Endothelial cell of umbilical vein (primary cell): Measurements from ENCODE around the gene AMPH. TPM values are rescaled to one million over a fixed set of nuclear protein-coding genes. Genes with fewer than 3 reads are reported as not detected.

Experiments
- BruUV-seq: library from RNA; stranded (reverse); fragments of 400-500 nt; replicated peaks from 2 replicates; lab custom pipeline; 2021; lab: Mats Ljungman, UMichigan
- CTCF ChIA-PET: fragments of 300-600, 350-600 bp; sonication (Branson Sonifier 250); formaldehyde crosslinking; loops from one replicate; lab custom pipeline; 2021; ENCODE audit warnings: antibody characterized with exemption, inconsistent platforms; lab: Charles Lee
- POLR2A ChIA-PET: fragments of 300-600, 350-600 bp; sonication (Branson Sonifier 250); formaldehyde crosslinking; loops from one replicate; lab custom pipeline; 2021; ENCODE audit warnings: antibody characterized with exemption, inconsistent platforms; lab: Charles Lee
- DNase-seq: peaks from one replicate; pipeline ENCODE4 v3.0.0-alpha.2; 2011; ENCODE audit warnings: low read depth, low spot score
- FAIRE-seq: peaks from 2 replicates; lab custom pipeline; 2011; peaks lifted over from hg19 to GRCh38; lab: Jason Lieb, UNC
- H2AFZ ChIP-seq: 2 replicates; pipeline ENCODE4 v1.6.0; 2012; ENCODE audit warnings: low read depth, low read length, control low read depth, inconsistent platforms
- H3K27ac ChIP-seq: 2 replicates; pipeline ENCODE4 v1.5.1; 2011; ENCODE audit warnings: low read depth, mild to moderate bottlenecking, control low read depth, low read length, moderate library complexity; ENCODE audit not compliant: insufficient read depth
- H3K27me3 ChIP-seq, 2 experiments: 2 replicates each; pipeline versions ENCODE4 v1.6.0 to v1.6.1; 2011; ENCODE audit warnings: low read length in 2 of 2, mixed read lengths in 1 of 2; ENCODE audit not compliant: control insufficient read depth in 2 of 2, insufficient read depth in 2 of 2
- H3K36me3 ChIP-seq, 2 experiments: 2 replicates in 1 of 2; 3 replicates in 1 of 2; pipeline ENCODE4 v1.5.1; 2011; ENCODE audit warnings: low read length in 2 of 2, mild to moderate bottlenecking in 1 of 2, moderate library complexity in 1 of 2; ENCODE audit not compliant: control insufficient read depth in 2 of 2, insufficient read depth in 2 of 2; ENCODE audit errors: extremely low read depth in 1 of 2
- H3K4me1 ChIP-seq: 3 replicates; pipeline ENCODE4 v1.5.1; 2011; ENCODE audit warnings: mild to moderate bottlenecking, low read length; ENCODE audit not compliant: control insufficient read depth, insufficient read depth; ENCODE audit errors: extremely low read depth
- H3K4me2 ChIP-seq: 2 replicates; pipeline ENCODE4 v1.6.1; 2011; ENCODE audit warnings: low read length, control low read depth, mixed read lengths; ENCODE audit not compliant: insufficient read depth
- H3K4me3 ChIP-seq, 3 experiments: fragments of 200-600 bp in 1 of 3; sonication (generic), shearing (Covaris generic) in 1 of 3; replicated peaks in 1 of 3; 2 replicates each; pipeline ENCODE4 v1.5.1; 2011 to 2016; ENCODE audit warnings: control low read depth in 3 of 3, low read length in 3 of 3, mild to moderate bottlenecking in 2 of 3, inconsistent platforms in 1 of 3, low read depth in 1 of 3, moderate library complexity in 1 of 3; ENCODE audit not compliant: insufficient read depth in 1 of 3
- H3K79me2 ChIP-seq: 2 replicates; pipeline ENCODE4 v1.6.0; 2012; ENCODE audit warnings: low read length, inconsistent platforms; ENCODE audit not compliant: control insufficient read depth, insufficient read depth
- H3K9ac ChIP-seq: replicated peaks from 2 replicates; pipeline ENCODE3; 2011; ENCODE audit warnings: low read length, control low read depth; ENCODE audit not compliant: insufficient read depth; ENCODE audit errors: extremely low read depth
- H3K9me1 ChIP-seq: replicated peaks from 3 replicates; pipeline ENCODE4 v1.6.0; 2011; ENCODE audit warnings: mild to moderate bottlenecking, low read length; ENCODE audit not compliant: control insufficient read depth, insufficient read depth; ENCODE audit errors: extremely low read depth
- H3K9me3 ChIP-seq: replicated peaks from 2 replicates; pipeline ENCODE4 v1.5.1; 2012; ENCODE audit warnings: low read length, inconsistent platforms; ENCODE audit not compliant: control insufficient read depth, insufficient read depth
- H4K20me1 ChIP-seq: replicated peaks from 2 replicates; pipeline ENCODE3; 2011; ENCODE audit warnings: mild to moderate bottlenecking, low read length; ENCODE audit not compliant: control insufficient read depth, insufficient read depth; ENCODE audit errors: extremely low read depth
- EZH2 ChIP-seq: IDR thresholded peaks from 2 replicates; pipeline ENCODE4 v1.6.1; 2012; ENCODE audit warnings: borderline replicate concordance, low read depth, mild to moderate bottlenecking, moderate library complexity, low read length, inconsistent platforms; ENCODE audit not compliant: severe bottlenecking
- FOS ChIP-seq: IDR thresholded peaks from 2 replicates; pipeline ENCODE4 v1.6.1; 2011; ENCODE audit warnings: mild to moderate bottlenecking, low read length, moderate library complexity, borderline replicate concordance; ENCODE audit not compliant: insufficient read depth
- GATA2 ChIP-seq: IDR thresholded peaks from 2 replicates; pipeline ENCODE4 v1.7.0; 2011; ENCODE audit warnings: low read depth, mild to moderate bottlenecking, moderate library complexity, mixed read lengths, low read length; ENCODE audit not compliant: insufficient read length, insufficient read depth
- JUN ChIP-seq: IDR thresholded peaks from 2 replicates; pipeline ENCODE4 v1.6.1; 2011; ENCODE audit warnings: borderline replicate concordance, low read depth; ENCODE audit not compliant: insufficient read length, insufficient read depth
- MYC ChIP-seq: IDR thresholded peaks from one replicate; pipeline ENCODE4 v1.6.1; 2011; ENCODE audit warnings: mild to moderate bottlenecking, low read depth, low read length
- POLR2A ChIP-seq: IDR thresholded peaks from 2 replicates; pipeline ENCODE4 v1.6.1; 2012; ENCODE audit warnings: low read depth, mild to moderate bottlenecking, control low read depth, low read length
- POLR2AphosphoS5 ChIP-seq: IDR thresholded peaks from 2 replicates; pipeline ENCODE4 v1.6.1; 2012; ENCODE audit warnings: low read depth, mild to moderate bottlenecking, control low read depth, low read length, moderate library complexity; ENCODE audit not compliant: insufficient read depth
- dilution Hi-C: fragments of 300-500 bp; cut with MboI; formaldehyde crosslinking; loops from one replicate; pipeline ENCODE4 v1.15.0; 2019; ENCODE audit warnings: low sequenced_read_pairs; ENCODE audit not compliant: extremely low pct_ligation_motif_present
- intact Hi-C: fragments of 100-400 bp; cut with micrococcal nuclease; formaldehyde crosslinking; loops from one replicate; pipeline ENCODE4 v1.10.0; 2022
- polyA plus RNA-seq, 4 experiments: library from polyadenylated mRNA; depleted of rRNA in 3 of 4; stranded (reverse) in 3 of 4; unstranded in 1 of 4; fragments of >200 nt; gene quantifications; 2 replicates each; pipeline versions ENCODE4 v1.2.1 to v1.2.3, GENCODE V29; 2011 to 2012; ENCODE audit warnings: missing spikeins in 1 of 4
- total RNA-seq: library from RNA; stranded (reverse); gene quantifications from 2 replicates; pipeline ENCODE4 v1.2.3, GENCODE V29; 2021
- TF ChIP-seq, protein P1 (sequence below): IDR thresholded peaks from 2 replicates; pipeline ENCODE4 v1.6.1; 2011; ENCODE audit not compliant: insufficient read depth, insufficient read length
- TF ChIP-seq, protein P2 (sequence below), 2 donors: IDR thresholded peaks; 1 replicate in 1 of 2; 2 replicates in 1 of 2; pipeline ENCODE4 v1.5.1; 2011; ENCODE audit warnings: low read length in 2 of 2, mild to moderate bottlenecking in 2 of 2, moderate library complexity in 2 of 2, control low read depth in 1 of 2, inconsistent platforms in 1 of 2, low read depth in 1 of 2; ENCODE audit not compliant: insufficient read depth in 1 of 2; ENCODE audit errors: extremely low read depth in 1 of 2

The AMPH gene
- total and polyA plus RNA-seq, 2 donors (not counting 3 experiments of a cell fraction or from before 2014, with no cell fraction given) = 5.2 to 9.2 TPM

GRCh38 chr7:38367301-38367890 is 263.8 kb downstream of the AMPH start:
- H3K4me3 ChIP-seq = no peak overlapping the region
- intact Hi-C loops (no loop called here), dilution Hi-C loops (no loop called here)
- H3K4me1 ChIP-seq = peaks cover 4% of the 10 kb centered on the region
- H4K20me1 ChIP-seq = no peaks in the 10 kb centered on the region
- H3K9me1 ChIP-seq = no peaks in the 10 kb centered on the region
- POLR2A ChIA-PET = no interaction called here
- no peaks in the 10 kb centered on the region for H3K79me2 ChIP-seq
- DNase-seq (no peak), FAIRE-seq (no peak)
- H3K9ac ChIP-seq = no peak overlapping the region
- BruUV-seq = no TSS peak
- H3K27ac ChIP-seq = no peak overlapping the region
- no peaks in the 10 kb centered on the region for H3K9me3 ChIP-seq
- CTCF ChIA-PET = interaction anchor here (0.5 to 6.2 kb wide), 30 partner anchors 8 to 1100 kb away, joined by 3 to 111 read pairs (median 5); partner anchors contain the start of genes SFRP4, STARD3NL and VPS41
- no peaks in the 10 kb centered on the region for H3K27me3 ChIP-seq
- no peak overlapping the region for H3K4me2 ChIP-seq
- no peak overlapping the region for H2AFZ ChIP-seq
- H3K36me3 ChIP-seq = no peaks in the 10 kb centered on the region
- TF ChIP-seq JUN (no peak), POLR2AphosphoS5 (no peak), MYC (no peak), GATA2 (no peak), POLR2A (no peak), FOS (no peak), EZH2 (no peak)
- TF ChIP-seq, protein P1, sequence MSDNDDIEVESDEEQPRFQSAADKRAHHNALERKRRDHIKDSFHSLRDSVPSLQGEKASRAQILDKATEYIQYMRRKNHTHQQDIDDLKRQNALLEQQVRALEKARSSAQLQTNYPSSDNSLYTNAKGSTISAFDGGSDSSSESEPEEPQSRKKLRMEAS = no peak
- TF ChIP-seq, protein P2, sequence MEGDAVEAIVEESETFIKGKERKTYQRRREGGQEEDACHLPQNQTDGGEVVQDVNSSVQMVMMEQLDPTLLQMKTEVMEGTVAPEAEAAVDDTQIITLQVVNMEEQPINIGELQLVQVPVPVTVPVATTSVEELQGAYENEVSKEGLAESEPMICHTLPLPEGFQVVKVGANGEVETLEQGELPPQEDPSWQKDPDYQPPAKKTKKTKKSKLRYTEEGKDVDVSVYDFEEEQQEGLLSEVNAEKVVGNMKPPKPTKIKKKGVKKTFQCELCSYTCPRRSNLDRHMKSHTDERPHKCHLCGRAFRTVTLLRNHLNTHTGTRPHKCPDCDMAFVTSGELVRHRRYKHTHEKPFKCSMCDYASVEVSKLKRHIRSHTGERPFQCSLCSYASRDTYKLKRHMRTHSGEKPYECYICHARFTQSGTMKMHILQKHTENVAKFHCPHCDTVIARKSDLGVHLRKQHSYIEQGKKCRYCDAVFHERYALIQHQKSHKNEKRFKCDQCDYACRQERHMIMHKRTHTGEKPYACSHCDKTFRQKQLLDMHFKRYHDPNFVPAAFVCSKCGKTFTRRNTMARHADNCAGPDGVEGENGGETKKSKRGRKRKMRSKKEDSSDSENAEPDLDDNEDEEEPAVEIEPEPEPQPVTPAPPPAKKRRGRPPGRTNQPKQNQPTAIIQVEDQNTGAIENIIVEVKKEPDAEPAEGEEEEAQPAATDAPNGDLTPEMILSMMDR (IDR thresholded peaks at IDR 0.05; ENCODE audit: extremely low read depth in 1 of 2, insufficient read depth in 1 of 2, low read depth in 1 of 2, low read length in 2 of 2) = no peak
